ENCODE measurements around the gene LGI4.

DNA sequence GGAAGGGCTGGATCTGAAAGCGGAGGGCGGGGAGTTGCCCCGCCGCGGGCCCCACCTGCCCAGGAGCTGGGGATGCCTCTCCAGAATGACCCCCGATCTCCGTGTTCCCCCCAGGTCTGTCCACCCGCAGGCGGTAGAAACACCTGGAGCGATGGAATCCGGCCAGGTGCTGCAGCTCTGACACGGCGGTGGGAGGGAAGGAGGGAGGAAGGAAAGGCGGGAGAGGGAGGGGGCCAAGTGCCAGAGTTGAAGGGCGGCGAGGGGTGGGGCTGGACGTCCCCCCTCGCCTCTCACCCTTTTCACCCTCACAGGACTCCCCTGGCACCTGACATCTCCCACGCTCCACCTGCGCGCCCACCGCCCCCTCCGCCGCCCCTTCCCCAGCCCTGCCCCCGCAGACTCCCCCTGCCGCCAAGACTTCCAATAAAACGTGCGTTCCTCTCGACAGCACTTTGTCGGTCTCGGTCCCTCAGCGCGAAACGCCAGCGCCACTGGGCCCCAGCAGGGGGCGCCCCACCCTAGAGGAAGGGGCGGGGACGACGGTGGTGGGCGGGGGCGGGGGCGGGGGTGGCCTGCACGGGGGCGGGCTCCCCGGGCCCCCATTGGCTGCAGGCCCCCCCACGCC is 7.9 kb upstream of the LGI4 start:
- TF ChIP-seq CTCF (conservative IDR thresholded peaks at IDR 0.05; ENCODE audit: low read depth, low read length) (peak; percentile 50; the same call in 1 of the 2 replicates), EZH2 (IDR thresholded peaks at IDR 0.05; ENCODE audit: borderline replicate concordance, low read depth, low read length, poor library complexity, severe bottlenecking) (no peak)

All from A673 (cell line).